NCI-H748 (cell line): ENCODE measurements around the gene LCN6.
"Not testable (repeated sequence)": the region's sequence is repeated elsewhere in the genome, so short reads cannot be mapped to it uniquely, and the experiment has no call there.

ENCODE experiments used
- DNase-seq: peaks from one replicate; lab custom pipeline; 2025; ENCODE audit not compliant: unreplicated experiment; lab: John Stamatoyannopoulos, UW

LCN6 gene

DNA sequence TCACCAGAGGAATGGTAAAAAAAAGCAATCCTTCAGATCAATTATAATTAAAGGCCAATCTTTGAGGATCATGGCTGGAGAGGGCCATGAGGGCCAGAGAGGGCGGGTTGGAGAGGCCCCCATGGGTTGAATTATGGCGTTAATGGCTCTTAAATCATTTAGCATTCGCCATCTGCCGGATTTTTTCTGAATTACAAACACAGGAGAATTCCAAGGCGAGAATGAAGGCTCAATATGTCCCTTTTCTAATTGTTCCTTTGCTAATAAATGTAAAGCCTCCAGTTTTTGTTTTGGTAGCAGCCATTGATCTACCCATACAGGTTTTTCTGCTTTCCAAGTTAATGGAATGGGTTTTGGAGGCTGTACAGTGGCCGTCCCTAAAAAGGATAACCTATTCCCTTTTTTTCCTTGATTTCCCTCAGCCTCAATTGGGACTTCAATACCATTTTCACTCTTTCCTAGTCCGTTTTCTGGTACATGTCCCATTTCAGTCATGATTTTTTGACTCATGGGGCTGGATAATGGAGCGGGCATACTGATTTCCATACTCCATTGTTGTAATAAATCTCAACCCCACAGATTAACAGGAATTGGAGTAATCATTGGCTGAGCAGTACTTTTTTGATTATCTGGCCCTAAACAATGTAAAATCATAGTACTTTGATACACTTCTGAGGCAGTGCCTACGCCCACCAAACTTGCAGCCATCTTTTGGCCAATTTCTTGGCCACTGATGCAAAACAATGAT lies 36.1 kb upstream of the LCN6 start:
- DNase-seq, result peak; percentile 70

DNA sequence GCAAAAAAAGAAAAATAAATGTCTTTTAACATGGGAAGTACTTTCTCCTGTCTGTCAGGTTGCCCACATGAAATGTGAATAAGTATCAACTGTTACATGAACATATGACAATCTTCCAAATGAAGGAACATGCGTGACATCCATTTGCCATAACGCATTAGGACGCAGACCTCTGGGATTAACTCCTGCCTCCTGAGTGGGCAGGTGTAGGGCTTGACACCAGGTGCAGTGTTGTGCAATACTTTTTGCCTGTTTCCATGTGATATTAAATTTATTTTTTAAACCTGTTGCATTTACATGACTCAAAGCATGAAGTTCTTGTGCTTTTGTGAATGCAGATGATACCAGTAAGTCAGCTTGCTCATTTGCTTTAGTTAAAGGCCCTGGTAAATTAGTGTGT lies 34.1 kb upstream of the LCN6 start:
- DNase-seq, result no peak

DNA sequence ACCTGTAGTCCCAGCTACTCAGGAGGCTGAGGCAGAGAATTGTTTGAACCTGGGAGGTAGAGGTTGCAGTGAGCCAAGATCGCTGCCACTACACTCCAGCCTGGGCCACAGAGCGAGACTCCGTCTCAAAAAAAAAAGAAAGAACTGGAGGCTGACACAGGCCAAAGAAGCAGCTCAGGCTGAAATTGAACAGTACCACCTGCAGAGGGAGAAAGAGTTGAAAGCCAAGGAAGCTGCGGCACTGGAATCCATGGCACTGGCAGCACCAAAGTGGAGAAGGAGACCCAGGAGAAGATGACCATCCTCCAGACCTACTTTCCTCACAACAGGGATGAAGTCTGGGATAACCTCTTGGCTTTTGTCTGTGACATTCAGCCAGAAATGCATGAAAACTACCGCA lies 31.5 kb upstream of the LCN6 start:
- DNase-seq, result no peak

DNA sequence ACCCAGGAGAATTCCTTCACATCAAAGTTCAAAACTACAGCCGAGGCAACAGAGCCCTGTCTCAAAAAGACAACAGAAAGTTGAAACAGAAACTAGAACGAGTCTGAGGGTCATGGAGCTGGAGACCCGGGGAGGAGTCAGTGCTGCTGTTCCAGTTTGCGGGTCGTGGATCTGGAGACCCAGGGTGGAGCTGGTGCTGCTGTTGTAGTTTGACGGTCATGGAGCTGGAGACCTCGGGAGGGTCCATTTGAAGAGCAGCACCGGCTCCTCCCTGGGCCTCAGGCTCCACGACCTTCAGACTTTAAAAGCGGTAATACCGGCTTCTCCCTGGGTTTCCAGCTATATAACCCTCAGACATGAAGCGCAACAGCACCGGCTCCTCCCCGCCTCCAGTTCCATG lies 29.0 kb upstream of the LCN6 start:
- DNase-seq, result no peak

DNA sequence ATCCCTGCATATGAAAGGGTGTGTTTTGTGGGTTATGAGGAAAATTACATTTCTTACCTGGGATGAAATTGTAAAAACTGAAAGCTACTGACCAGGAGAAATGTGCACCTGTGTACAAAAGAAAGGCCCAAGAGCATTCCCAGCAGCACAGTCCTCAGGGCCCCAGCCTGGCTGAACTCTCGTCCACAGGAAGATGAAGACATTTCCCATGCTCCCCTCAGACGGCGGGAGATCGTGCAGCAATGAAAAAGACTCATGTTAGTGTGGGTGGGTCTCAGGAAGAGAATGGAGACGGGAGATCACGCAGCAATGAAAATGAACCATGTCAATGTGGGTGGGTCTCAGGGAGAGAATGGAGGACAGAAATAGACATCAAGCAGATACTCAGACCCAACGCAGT lies 28.6 kb upstream of the LCN6 start:
- DNase-seq, result no peak

DNA sequence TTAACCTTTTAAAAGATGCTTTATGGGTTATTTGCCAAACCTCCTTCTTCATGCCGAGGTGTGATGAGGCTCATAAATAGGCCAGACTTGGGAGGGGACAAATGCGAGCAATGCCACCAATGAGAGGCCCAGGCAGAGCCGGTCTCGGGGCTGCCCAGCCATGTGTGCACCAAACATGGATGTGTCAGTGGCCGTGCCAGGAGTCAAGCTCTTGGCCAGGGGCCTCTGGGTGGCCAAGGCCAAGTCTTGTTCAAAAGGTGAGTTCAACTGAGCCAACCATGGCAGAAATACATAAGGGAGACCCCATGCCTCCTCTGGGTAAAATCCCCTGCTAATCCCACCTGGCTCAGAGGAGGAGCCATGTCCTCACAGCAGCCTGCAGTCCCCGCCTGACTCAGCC lies 26.9 kb upstream of the LCN6 start:
- no peak for DNase-seq

DNA sequence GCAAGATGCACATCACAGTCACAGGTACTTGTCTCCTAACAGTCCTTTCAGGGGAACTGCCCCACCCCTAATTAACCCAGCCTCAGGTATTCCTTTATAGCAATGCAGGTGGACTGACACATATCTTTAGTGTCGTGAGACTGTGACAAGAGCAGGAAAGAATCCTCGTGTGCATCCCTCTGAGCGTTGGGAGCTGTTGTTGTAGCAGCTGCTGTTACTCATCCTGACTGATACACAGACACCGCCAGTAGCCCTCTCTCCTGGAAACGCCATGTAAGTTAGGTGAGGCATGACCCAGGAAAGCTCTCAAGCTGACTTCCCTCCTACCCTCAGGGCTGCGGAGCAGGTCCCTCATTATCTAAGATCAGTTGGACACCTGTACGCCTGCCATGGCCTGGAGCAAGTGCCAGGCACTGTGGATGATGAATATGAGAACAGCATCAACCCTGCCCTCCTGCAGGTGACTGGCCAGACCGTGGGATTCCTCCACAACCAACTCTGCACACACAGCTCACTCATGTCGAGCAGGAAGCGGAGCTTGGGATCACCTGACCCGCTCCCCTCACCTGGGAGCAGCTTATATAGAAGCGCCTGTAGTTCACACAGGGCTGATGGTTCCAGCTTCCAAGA lies 26.2 kb upstream of the LCN6 start:
- no peak for DNase-seq

DNA sequence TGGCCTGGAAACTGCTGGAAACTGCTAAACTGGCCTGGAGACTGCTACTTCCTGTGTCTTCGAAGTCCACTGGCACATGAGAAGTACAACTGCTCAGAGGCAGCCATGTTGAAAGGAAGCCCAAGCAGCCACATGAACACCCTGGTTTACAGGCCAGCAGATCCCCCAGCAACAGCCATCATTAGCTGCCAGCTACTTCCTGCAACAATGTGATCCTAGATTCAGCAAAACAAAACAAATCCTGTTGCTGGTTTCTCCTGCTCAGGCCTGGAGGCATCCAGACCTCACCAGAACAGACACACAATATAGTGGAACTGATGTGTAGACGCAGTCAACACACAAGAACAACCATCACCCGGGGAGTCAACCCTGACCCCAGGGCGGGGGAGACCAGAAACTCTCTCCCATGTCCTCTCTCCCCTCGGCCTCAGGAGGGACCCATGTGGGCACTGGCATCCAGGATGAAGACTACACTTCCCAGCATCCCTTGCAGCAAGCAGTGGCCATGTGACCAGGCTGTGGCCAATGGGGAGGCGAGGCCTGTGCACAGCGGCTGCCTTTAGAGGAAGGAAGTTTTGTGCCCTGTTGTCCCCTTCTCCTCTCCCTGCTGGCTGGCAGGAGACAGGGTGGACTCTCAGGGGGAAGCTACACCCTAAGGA lies 25.2 kb upstream of the LCN6 start:
- DNase-seq, result no peak

DNA sequence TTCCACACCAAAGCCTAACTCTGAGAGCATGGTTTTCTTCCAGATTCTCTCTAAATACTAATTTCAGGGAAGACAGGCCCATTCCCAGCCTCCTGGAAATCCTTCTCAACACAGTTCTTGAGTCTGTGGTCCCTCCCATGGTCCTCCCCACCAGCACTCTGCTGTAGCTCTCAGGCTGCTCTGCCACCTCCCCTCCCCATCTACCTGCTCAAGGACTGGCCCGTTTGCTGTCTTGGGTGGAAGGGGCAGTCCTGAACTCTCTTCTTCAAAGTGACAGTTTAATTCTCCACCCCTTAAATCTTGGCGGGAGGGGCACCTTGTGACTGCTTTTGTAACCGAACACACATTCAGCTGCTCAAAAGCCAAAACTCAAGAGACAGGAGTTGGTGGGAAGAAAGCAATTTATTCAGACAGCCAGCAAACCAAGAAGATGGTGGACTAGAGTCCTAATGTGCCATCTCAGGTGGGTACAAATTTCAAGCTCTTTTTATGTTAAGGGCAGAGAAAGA lies 23.6 kb upstream of the LCN6 start:
- DNase-seq, result no peak

DNA sequence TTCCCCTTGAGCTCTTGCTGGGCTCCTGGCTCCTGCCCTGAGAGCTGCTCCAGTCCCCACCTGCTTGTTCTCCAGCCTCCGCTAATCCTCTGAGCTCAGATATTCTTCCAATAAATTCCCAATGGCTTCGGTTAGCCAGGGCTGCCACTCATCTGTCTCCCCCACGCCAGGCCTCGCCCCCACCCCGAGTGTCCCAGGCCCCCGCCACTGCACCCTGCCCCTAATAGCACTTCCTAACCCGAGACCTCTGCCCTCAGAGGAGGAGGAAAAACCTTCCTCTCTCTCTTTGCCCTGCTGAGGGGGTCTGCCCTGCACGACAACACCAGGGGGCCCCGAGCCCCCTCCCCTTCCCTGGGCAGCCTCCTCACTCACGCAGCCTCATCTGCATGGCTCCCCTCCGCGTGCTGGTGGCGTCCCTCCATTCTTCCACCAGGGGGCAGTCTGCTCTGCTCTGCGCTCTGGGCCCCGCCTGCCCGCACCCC lies 21.4 kb upstream of the LCN6 start:
- DNase-seq, result peak; percentile 43

DNA sequence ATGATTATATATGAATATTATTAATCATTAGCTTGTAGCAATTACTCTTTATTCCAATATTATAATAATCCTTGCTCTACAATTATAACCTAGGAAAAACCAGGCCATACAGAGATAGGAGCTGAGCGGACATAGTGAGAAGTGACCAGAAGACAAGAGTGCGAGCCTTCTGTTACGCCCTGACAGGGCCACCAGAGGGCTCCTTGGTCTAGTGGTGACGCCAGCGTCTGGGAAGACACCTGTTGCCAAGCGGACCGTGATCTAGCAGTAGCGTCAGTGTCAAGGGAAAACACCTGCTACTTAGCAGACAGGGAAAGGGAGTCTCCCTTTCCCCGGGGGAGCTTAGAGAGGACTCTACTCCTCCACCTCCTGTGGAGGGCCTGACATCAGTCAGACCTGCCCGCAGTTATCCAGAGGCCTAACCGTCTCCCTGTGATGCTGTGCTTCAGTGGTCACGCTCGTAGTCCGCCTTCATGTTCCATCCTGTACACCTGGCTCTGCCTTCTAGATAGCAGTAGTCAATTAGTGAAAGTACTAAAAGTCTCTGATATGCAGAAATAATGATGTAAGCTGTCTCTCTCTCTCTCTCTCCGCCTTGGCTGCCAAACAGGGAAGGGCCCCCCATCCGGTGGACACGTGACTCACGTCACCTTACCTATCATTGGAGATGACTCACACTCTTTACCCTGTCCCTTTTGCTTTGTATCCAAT lies 18.2 kb upstream of the LCN6 start:
- peak; percentile 77 for DNase-seq

DNA sequence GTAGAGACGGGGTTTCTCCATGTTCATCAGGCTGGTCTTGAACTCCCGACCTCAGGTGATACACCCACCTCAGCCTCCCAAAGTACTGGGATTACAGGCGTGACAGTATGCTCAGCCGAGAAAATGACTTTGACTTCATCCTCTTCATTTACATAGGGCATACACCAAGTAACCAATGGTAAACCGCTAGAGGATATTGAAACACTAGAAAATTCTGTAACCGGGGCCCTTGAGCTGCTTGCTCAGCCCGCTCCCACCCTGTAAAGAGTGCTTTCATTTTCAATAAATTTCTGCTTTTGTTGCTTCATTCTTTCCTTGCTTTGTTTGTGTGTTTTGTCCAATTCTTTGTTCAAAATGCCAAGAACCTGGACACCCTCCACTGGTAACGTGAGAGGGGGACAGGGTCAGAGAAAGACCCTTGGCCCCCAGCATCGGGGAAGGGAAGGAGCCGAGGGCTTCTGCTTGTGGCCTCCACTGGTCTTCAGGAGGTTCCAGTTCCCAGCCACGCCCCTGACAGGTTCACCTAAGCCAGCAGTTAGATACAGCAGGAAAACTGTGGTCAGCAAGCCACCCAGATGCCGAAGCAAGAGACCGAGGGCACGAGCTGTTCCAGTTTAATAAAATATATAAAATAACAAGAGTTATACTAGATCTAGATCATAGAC lies 17.6 kb upstream of the LCN6 start:
- not testable (repeated sequence) for DNase-seq

DNA sequence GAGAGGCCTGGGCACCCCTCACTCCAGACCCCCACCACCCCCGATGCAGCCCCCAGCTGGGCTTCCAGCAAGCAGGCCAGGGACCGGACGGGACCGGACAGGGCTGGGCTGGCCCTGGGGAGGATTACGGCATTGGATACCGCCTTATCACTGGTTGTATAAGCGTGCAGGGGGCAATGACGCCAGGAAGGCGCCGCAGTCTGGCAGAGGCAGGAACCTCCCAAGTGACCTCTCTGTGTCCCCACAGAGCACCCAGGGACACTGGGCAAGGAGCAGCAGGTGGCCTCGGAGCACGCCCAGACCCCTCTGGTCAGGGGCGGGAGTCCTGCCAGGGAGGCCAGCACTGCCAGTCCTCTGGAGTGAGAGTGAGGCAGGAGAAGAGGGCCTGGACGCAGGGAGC lies 16.7 kb upstream of the LCN6 start:
- no peak for DNase-seq

DNA sequence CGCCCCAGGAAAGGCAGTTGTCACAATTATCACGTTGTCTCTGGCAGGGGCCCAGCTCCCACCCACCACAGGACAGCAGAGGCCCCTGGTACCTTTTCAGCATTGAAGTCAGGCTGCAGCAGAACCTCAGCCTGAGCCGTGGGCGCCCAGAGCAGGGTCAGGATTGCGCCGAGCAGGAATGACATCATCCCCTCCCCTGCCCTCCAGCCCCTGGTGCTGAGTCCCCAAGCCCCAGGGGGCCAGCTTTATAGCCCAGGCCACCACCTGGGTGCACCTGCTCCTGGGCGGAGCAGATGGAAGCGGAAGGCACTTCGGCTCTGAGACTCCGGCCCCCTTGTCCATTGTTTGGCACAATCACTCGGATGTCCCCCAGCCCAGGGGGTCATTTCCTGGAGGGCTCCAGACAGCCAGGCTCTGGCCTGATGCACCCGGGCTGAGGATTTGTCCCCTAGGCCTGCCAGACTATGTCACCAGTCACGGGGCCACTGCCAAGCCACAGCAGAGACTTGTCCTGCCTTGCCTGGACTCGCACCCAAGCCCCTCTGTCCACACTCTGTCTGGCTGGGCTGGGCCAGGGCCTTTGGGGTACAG lies 16.1 kb upstream of the LCN6 start, which contains the start of gene LCN15:
Gene LCN15 (minus strand): TSS at position 218 of the 591 bp plus-strand sequence. CDS start 30 bp downstream, at position 188.
- no peak for DNase-seq

DNA sequence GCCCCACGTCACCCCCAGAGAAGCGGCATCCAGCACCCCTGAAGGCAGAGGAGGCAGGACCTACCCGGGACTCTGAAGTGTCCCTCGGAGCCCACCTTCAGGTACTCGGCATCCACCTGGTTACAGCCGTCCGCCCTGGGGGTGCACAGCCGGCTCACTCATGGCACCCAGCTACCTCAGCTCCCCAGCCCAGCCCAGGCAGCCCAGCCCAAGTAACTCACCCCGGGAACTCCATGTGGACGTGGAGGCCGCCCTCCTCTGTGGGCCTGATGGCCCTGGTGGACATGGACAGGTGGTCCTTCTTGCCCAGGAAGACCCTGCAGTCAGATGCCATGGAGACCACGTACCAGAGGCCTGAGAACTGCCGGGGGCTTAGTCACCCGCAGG lies 15.3 kb upstream of the LCN6 start:
- no peak for DNase-seq

DNA sequence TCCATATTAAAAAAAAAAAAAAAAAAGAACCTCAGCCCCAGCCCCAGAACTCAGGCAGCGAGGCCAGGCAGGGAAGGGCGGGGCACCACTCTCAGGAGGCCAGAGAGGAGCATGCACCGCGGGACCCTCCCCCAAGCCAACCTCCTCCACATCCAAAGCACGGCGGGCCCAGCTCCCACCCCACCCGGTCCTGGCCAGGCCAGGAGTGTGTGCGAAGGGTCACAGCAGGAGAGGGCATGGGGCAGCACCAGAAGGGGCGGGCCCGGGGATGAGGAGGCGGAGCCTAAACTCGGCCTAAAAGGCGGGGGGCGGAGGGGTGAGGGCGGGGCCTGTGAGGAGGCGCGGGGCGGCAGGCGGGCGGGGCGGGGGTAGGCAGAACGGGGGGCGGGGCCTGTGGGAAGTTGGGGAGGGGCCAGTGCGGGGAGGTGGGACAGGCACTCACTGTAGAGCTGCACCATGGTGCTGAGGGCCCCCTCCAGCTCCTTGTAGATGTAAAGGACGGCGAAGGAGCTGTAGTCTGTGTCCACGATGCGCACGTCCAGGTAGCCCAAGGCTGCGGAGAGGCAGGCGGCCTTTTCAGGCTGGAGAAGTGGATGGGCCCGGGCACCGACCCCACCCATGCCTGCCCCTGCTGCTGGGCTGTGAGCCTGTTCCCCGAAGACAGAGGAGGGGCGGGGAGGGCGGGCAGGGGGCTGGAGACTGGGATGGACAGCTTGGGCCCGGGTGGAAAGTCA lies 14.8 kb upstream of the LCN6 start:
- peak; percentile 27 for DNase-seq

DNA sequence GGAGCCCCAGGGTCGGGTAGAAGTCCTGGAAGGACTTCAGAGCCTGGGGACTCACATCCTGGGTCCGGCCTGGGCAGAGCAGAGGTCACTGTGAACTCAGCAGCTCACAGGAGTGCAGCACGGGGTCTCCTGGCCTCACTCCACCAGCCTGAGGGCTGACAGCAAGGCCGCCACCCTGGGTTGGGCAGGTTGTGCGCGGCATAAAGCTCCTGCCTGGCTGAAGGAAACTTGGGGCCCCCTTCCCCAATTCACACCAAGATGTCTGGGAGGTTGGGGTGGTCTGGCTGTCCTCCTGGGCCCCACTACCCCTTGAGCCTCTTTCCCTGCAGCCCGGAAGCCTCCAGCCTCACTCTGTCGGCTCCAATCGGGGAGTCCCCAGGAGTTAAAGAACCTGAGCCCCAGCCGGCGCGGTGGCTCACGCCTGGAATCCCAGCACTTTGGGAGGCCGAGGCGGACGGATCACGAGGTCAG lies 13.9 kb upstream of the LCN6 start:
- no peak for DNase-seq

DNA sequence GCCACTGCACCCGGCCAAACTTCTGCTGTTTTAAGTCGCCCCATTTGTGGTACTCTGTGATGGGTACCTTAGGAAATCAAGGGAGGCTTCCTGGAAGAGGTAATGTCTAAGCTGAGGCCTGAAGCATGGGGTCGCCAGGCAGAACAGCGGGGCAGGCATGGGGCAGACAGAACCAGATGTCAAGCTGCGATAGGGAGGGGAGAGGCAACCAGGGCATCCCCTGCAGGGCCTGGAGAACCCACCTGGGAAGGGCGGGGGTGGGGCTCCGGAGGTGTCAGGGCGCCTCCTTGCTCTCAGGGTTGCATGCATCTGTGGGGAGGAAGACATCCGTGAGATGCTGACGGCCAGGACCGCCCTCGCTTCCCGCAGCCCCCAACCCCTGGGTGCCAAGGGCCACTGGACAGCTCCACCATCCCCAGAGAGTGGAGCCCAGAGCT lies 13.2 kb upstream of the LCN6 start:
- DNase-seq, result no peak

DNA sequence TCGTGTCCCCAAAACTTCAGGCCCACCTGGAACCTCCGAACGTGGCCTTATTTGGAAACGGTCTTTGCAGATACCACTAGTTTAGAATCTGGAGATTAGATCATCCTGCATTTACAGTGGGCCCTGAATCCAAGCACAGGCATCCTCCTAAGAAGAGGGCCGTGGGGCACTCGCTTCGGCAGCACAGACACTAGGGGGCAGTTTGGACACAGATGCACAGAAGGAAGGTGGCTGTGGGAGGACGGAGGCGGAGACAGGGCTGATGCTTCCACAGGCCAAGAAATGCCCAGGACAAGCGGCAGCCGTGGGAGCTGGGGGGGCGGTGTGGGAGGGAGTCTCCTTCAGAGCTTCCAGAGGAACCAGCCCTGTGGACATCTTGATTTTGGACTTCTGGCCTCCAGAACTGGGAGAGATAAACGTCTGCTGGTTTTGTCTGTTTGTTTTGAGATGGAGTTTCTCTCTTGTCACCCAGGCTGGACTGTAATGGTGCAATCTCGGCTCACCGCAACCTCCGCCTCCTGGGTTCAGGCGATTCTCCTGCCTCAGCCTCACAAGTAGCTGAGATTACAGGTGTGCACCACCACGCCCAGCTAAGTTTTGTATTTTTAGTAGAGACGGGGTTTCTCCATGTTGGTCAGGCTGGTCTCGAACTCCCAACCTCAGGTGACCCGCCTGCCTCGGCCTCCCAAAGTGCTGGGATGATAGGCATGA lies 12.7 kb upstream of the LCN6 start:
- DNase-seq, result peak; percentile 61
